ENCODE data around the gene KCNC1. TPM values are rescaled to one million over a fixed set of nuclear protein-coding genes. Genes with fewer than 3 reads are reported as not detected.

The KCNC1 gene
- polyA plus RNA-seq, 1 of the 3 experiments (the other 2 are of a cell fraction): 0.18 TPM

DNA sequence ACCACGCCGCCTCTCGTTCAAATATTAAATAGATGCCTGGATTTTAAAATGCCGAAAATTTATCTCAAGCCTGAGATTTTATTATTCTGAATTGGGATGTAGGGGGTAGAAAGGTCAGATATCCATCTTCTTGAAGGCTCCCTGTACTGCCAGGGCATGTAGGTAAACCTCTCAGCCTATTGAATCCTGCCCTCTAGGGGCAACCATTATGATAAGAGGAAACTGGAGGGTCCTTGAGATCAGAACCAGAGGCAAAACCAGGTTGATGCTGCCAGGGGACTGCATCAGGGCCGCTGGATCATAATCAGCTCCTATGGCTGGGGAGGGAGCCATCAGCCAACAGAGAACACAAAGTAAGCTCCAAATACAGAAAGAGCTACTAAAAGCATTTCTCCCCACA is 92.4 kb downstream of the KCNC1 start:
- WGBS (ENCODE audit: low lambda C conversion rate): 93% methylated on average over 5 of the region's 5 CpGs
- Histone ChIP-seq H3K9ac (no peak overlapping the region), H4K20me1 (ENCODE audit: insufficient read depth) (no peaks in the 10 kb centered on the region), H3K27ac (ENCODE audit: low read depth in 2 of 2, low read length in 1 of 2) (no peak overlapping the region; a peak in 1 of 4 replicates), H3K9me2 (no peaks in the 10 kb centered on the region), H3K36me3 (replicated peaks in 1 of 2; ENCODE audit: control insufficient read depth in 1 of 2, insufficient read depth in 2 of 2, low read length in 1 of 2) (no peaks in the 10 kb centered on the region), H3F3A (replicated peaks; ENCODE audit: insufficient read depth) (peaks cover 3% of the 10 kb centered on the region), H2AFZ (ENCODE audit: low read depth) (no peak overlapping the region), H3K4me1 (ENCODE audit: control insufficient read depth in 1 of 2, insufficient read depth in 2 of 2, low read depth in 1 of 2, low read length in 1 of 2) (peaks cover 3 to 5% of the 10 kb centered on the region in 2 experiments; a peak in 2 of 4 replicates), H3K9me3 (no peaks in the 10 kb centered on the region), H3K79me2 (ENCODE audit: insufficient read depth) (no peaks in the 10 kb centered on the region), H3K27me3 (ENCODE audit: insufficient read depth) (no peaks in the 10 kb centered on the region), H3K4me3 (ENCODE audit: low read depth in 2 of 2, low read length in 1 of 2) (no peak overlapping the region), H3K4me2 (no peak overlapping the region)
- TF ChIP-seq YY1 (IDR thresholded peaks at IDR 0.05; ENCODE audit: low read depth) (no peak), RAD21 (IDR thresholded peaks at IDR 0.05; ENCODE audit: low read length) (peak; percentile 63), SMC3 (IDR thresholded peaks at IDR 0.05; ENCODE audit: low read depth, low read length) (peak; percentile 43), EZH2phosphoT487 (IDR thresholded peaks at IDR 0.05; ENCODE audit: borderline replicate concordance, low read depth) (no peak)
- TF ChIP-seq, protein P1, sequence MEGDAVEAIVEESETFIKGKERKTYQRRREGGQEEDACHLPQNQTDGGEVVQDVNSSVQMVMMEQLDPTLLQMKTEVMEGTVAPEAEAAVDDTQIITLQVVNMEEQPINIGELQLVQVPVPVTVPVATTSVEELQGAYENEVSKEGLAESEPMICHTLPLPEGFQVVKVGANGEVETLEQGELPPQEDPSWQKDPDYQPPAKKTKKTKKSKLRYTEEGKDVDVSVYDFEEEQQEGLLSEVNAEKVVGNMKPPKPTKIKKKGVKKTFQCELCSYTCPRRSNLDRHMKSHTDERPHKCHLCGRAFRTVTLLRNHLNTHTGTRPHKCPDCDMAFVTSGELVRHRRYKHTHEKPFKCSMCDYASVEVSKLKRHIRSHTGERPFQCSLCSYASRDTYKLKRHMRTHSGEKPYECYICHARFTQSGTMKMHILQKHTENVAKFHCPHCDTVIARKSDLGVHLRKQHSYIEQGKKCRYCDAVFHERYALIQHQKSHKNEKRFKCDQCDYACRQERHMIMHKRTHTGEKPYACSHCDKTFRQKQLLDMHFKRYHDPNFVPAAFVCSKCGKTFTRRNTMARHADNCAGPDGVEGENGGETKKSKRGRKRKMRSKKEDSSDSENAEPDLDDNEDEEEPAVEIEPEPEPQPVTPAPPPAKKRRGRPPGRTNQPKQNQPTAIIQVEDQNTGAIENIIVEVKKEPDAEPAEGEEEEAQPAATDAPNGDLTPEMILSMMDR (IDR thresholded peaks at IDR 0.05): peak; percentile 37
- TF ChIP-seq, protein P2, sequence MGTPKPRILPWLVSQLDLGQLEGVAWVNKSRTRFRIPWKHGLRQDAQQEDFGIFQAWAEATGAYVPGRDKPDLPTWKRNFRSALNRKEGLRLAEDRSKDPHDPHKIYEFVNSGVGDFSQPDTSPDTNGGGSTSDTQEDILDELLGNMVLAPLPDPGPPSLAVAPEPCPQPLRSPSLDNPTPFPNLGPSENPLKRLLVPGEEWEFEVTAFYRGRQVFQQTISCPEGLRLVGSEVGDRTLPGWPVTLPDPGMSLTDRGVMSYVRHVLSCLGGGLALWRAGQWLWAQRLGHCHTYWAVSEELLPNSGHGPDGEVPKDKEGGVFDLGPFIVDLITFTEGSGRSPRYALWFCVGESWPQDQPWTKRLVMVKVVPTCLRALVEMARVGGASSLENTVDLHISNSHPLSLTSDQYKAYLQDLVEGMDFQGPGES (IDR thresholded peaks at IDR 0.05; ENCODE audit: low read depth, low read length): no peak
- peak; percentile 33 for DNase-seq
- ChIA-PET CTCF (interaction anchor here (0.8 to 6.9 kb wide), 15 partner anchors 9 to 159 kb away, joined by 3 to 39 read pairs (median 5); no protein-coding TSS in a partner anchor), POLR2A (no interaction called here)

DNA sequence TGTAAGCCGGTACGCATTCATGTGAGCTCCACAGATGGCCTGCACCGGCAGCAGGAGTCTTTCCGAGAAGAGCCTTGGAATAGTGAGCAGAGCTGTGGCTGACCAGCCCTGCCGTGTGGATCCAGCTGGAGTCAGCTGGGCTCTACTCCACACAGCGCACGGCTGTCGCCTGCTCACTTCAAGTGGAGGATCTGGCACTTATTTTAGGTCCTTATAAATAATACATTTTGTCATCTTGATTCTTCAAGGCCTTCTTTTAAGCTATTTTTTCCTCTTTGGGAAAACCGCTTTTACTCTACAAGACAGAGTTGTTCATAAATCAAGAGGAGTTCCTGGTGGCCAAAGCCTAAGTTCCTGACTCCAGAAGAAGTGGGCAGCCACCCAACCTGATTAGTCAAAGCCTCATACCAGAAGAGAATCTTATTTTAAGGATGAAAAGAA is 93.8 kb downstream of the KCNC1 start:
- POLR2A ChIA-PET: no interaction called here
- no peaks in the 10 kb centered on the region for H3K36me3 ChIP-seq (replicated peaks in 1 of 2; ENCODE audit: control insufficient read depth in 1 of 2, insufficient read depth in 2 of 2, low read length in 1 of 2)
- H3K79me2 ChIP-seq (ENCODE audit: insufficient read depth): no peaks in the 10 kb centered on the region
- no peaks in the 10 kb centered on the region for H3K9me3 ChIP-seq
- peak; percentile 55; the same call in 1 of the 2 replicates for TF ChIP-seq TCF12 (IDR thresholded peaks at IDR 0.05)
- TF ChIP-seq, protein P3, sequence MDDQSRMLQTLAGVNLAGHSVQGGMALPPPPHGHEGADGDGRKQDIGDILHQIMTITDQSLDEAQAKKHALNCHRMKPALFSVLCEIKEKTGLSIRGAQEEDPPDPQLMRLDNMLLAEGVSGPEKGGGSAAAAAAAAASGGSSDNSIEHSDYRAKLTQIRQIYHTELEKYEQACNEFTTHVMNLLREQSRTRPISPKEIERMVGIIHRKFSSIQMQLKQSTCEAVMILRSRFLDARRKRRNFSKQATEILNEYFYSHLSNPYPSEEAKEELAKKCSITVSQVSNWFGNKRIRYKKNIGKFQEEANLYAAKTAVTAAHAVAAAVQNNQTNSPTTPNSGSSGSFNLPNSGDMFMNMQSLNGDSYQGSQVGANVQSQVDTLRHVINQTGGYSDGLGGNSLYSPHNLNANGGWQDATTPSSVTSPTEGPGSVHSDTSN (IDR thresholded peaks at IDR 0.05): 0 out of 2 replicates have a peak, but pooled peaks have one; percentile 15
- no peak for TF ChIP-seq RAD21 (IDR thresholded peaks at IDR 0.05; ENCODE audit: low read length)
- TF ChIP-seq ELF1 (IDR thresholded peaks at IDR 0.05): no peak
- DNase-seq: no peak
- no peak overlapping the region for H3K4me3 ChIP-seq (ENCODE audit: low read depth in 2 of 2, low read length in 1 of 2)
- WGBS (ENCODE audit: low lambda C conversion rate): 78% methylated on average over 7 of the region's 9 CpGs
- no peaks in the 10 kb centered on the region for H3K9me2 ChIP-seq
- no peak overlapping the region for H3K9ac ChIP-seq
- H3K27me3 ChIP-seq (ENCODE audit: insufficient read depth): no peaks in the 10 kb centered on the region
- no peak overlapping the region for H2AFZ ChIP-seq (ENCODE audit: low read depth)
- H4K20me1 ChIP-seq (ENCODE audit: insufficient read depth): no peaks in the 10 kb centered on the region
- H3K4me2 ChIP-seq: no peak overlapping the region
- no peaks in the 10 kb centered on the region; a peak in 1 of 4 replicates for H3K4me1 ChIP-seq (ENCODE audit: control insufficient read depth in 1 of 2, insufficient read depth in 2 of 2, low read depth in 1 of 2, low read length in 1 of 2)
- H3K27ac ChIP-seq (ENCODE audit: low read depth in 2 of 2, low read length in 1 of 2): peak overlapping the region in 1 of 2 experiments; percentile 69; a peak in 1 of 4 replicates
- H3F3A ChIP-seq (replicated peaks; ENCODE audit: insufficient read depth): peaks cover 3% of the 10 kb centered on the region
- CTCF ChIA-PET: interaction anchor here (0.9 to 6.9 kb wide), 8 partner anchors 8 to 150 kb away, joined by 3 to 39 read pairs (median 6); no protein-coding TSS in a partner anchor

All from SK-N-SH (cell line).